Suppressor macrophage treated with lipopolysaccharide for 1 hour (primary cell): ENCODE data around the gene IQCK.
A peak's percentile ranks its signal among the peaks of the same experiment; 100 is the strongest.

Source experiments
- DNase-seq, 3 donors: peaks; one replicate each; pipeline ENCODE4 v3.0.0-alpha.2; 2020 to 2022

IQCK gene

DNA sequence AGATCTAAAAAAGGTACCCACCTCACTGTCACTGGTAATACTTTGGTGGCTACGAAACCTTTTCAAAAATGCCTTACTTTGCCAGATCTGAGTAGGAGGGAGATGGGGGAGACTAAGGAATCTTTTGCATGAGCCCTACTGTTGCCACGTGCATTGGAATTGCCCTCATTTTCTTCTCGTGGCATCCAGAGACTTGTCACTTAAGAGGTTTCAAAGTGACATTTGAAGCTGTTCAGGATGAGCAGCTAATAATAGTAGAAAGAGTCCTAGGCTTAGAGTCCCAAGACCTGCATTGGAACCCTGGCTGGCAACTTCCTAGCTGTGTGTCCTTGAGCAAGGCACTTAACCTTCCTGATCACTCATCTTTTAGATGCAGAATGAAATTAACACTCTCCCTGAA, 123.1 kb downstream of the IQCK start:
- DNase-seq: no peak

DNA sequence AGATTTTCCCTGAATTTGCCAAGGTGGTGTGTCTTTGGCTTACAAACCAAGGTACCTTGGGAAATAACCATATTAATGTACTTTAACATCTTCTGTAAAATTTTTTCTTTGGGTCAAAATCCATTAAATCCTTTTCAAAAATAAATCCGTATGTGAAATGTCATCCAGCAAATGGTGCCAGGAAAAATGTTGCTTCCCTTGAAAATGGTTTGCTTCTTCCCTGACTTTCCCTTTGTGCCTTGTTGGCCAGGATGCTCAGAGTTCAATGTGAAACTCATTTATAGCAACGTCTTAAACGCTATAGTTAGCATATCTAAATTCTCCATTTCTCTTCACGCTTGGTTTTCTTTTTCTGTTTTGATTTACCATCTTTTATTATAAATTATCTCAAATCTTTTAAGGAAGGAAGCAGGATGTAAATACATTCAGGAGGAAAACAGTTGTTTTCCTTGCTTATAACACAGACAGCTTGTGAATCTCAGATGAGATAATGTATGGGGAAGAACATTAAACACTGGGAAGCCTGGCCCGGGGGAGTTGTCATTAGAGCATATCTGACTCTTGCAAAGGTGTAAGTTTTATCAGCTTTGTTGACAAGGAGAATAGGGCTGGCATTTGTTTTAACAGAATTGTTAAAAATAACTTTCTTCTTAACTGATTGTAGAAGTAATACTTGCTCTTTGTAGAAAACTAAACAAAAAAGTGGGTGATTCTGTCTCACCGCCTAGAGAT, 124.5 kb downstream of the IQCK start:
- no peak for DNase-seq

DNA sequence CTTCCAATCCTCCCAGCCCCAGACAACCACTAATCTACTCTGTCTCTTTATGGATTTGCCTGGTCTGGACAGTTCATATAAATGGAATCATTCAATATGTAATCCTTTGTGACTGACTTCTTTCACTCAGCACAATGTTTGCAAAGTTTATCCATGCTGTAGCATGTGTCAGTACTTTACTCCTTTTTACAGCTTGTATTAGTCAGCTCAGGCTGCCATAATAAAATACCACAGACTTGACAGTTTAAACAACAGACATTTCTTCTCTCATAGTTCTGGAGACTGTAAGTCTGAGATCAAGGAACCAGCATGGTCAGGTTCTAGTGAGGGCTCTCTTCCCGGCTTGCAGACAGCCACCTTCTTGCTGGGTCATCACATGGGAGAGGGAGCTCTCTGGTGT, 125.3 kb downstream of the IQCK start:
- no peak for DNase-seq

DNA sequence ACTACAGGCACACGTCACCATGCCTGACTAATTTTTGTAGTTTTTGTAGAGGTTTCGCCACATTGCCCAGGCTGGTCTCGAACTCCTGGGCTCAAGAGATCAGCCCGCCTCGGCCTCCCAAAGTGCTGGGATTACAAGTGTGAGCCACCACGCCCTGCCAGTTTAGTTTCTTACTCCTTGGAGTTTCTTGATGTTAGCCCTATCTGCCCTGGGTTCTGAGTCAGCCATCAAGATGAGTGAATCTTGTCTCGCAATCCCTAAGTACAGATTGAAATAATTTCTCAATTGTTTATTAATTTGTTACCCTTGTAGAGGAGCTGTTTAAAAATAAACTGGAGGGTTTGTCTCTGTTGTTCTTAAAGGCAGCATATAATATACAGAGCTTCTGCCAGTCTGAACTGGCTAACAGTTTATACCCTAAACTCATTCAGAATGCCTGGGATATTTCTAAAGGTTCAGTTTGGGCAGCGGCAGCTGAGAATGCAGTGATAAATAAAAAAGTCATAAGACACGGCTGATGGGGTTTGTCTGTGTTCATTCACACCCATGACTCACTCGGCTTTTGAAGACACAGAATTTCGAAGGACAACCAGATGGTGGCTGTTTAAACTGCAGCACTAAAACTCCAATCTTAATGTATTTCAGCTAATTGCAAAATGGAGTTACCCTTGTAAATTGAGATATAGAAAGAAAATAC, 127.0 kb downstream of the IQCK start:
- no peak for DNase-seq

DNA sequence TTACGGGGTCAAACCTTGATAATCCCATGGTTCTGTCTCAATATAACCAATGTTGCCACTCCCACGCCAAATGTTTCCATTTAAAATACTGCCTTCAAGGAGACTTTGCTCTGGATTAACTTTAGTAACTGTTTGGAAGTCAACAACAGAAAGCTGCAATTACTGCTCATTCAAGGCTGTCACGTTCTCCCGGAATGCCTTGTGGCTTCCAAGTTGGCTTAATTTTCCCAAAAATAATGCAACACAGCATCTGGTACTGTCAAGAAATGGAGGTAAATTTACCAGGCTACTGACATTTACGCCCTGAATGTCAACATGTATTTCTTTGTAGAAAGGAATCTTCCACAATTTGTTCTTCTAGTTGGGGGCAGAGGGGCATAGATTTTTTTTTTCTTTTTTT, 128.4 kb downstream of the IQCK start:
- no peak for DNase-seq

DNA sequence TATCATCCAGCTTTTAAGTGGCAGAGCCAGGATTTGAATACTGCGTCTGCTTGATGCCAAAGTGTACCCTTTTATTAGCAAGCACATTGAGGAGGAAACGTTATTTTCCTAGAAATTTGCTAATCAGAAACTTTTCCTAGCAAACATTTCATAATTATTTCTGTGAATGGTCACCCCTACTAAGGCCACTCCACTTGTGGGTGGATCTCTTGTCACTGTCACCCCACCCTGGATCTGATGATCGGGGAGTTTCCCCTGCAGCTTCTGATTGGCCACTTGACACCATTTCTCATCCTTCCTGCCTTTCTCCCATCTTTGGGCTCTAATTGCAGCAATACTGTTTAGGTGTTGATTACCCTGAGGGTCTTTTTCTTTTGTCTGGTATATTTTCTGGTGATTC, 130.7 kb downstream of the IQCK start:
- DNase-seq: peak in 1 of 3 donors; percentile 10

DNA sequence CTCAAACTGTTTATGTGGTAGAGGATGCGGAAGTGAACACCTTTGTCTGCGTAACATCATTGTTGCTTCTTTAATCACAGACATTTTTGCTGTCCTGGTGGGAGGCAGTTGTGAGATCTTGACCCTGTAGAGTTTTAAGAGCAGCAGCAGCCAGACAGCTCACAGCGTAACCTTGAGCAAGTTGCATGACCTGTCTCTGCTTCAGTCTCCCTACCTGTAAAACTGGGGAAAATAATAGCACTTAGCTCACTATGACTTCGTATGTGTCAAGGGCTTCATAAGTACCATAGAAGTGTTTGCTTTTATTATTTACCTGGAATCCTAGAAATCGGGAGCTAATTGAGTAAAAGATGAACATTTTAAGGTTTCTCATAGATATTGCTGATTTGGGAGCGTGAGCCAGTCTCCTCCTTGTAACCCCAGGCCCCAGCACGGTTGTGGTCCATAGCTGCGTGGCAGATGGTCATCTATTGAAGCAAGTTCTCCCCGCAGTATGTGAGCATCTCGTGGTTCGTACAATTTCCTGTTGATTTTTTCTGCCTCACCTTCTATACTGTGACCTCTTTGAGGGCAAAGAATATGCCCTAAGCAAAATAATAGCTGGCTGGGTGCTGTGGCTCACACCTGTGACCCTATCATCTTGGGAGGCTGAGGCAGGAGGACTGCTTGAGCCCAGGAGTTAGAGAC, 132.2 kb downstream of the IQCK start:
- no peak for DNase-seq

DNA sequence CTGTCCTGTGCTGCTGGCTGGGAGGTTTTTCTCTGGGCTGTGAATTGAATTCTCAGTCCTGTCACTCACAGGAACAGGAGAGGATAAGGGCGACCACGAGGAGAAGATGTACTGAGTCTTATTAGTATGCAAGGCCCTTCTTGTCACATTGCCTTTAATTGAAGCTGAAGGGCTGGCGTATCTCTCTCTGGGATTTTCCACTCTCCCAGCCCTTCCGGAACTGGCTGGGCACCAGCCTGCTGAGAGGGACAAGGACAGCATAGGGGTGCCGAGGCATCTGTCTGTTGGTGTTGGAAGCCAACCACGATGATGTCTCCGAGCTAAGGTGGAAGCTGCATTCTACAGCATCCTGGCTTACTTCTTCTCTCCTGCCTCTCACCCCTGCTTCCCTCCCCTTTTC, 133.4 kb downstream of the IQCK start:
- DNase-seq: no peak

DNA sequence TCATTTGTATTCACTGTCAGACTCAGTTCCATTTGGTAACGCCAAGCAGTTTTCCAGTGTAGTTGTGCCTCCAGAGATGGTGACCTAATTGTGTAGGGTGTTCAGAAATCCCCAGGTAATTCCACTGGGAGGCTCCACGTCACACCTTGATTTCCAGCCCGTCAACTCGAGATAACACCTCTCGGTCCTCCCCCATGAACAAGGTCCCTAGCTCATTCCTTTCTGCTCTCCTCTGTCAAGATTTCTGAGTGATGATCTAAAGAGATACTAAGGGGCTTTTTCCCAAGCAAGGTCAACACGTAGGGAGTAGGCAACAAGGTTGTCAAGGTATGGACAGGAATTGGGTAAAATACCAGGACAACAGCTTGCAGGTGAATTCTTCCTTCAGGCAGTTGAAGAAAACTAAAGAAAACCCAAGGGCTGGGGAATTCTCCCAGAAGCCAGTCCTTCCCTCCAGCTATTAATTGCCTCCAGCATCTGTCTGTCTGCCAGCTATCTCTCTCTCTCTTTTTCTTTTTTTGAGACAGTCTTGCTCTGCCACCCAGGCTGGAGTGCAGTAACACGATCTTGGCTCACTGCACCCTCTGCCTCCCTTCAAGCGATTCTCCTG, 135.2 kb downstream of the IQCK start:
- DNase-seq: no peak

DNA sequence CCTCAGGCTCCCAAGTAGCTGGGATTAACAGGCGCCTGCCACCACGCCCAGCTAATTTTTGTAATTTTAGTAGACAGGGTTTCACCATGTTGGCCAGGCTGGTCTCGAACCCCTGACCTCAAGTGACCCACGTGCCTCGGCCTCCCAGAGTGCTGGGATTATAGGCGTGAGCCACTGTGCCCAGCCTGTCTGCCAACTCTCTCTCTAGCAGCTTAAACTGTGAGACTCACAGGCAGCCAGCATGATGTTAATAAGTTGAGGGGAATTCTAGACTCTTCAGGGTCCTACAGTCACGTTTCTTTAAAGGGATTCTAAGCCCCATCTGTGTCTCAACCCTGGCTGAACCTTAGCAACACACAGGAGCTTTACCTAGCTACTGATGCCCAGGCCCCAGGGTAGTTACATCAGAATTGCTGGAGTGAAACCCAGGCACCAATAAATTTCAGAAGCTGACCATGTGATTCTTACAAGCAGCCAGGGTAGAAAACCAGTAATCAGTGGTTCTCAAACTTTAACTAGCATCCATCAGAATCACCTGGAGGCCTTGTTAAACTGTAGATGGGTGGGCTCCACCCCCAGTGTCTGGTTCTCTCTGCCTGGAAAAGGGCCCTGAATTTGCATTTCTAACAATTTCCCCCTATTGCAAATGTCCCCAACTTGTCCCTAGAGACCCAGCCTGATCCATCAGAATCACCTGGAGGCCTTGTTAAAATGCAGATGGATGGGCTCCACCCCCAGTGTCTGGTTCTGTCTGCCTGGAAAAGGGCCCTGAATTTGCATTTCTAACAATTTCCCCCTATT, 135.9 kb downstream of the IQCK start:
- DNase-seq: no peak

DNA sequence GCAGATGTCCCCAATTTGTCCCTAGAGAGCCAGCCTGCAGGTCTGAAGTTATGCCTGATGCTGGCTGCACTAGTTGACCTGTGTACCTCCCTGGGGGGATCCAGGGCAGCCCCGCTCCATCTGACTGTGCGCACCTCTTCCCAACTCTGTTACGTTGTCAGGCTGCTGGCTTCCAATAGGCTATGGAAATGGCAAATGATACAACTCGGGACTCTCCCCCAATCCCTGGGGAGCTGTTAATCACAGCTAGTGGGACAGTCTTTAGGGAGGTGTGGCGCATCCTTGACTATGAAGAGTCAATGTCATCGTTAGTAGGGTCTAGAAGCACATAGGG, 136.4 kb downstream of the IQCK start:
- DNase-seq: no peak

DNA sequence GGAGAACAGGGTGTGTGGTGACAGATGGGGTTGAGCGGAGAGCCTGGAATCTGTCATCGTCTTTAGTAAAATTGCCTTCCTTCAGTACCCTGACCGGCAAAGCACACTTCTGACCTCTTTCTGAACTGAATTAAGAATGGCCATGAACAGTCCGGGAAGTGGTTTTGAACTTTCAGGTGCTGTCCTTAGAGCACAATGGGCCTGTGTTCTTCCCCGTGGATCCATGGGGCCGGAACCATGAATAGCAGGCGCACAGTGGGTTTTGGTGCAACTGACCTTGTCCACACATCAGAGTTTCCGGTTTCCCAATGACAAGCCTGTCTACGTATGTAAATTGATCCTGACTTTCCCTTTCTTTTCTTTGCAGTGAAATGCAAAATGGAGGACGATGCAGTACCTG, 138.0 kb downstream of the IQCK start:
- no peak for DNase-seq

DNA sequence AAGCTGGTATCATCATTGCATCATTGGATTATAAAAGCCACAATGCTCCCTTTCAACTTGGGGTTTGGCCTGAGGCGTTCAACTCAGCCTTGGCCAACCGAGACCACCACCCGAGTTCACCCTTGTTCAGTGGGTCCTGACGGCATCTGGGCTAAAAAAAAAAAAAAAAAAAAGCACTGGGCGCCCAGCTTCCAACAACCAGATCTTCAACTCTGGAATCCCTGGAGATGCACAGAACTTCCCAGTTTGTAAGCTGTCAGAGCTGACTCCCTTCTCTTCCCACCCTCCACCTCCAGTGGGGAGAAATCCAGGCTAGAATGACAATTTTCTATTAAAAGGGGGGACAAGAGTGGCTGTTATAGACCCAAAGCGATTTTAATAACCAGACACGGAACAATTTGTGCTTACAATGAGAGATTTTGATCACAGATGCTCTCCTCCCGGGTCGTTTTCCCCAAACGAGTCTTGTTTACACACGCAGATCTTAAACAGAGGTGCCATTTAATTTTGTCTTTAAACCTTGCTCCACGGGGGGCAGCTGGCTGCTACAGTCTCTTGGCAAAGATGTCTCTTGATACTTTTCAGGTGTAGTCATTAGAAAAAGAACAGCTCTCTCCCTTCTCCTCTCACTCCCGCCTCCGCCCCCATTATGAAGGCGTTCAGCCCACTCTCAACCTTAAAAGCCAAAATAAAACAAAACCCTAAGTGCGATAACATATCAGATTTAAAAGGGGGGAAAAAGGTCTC, 139.7 kb downstream of the IQCK start:
- no peak for DNase-seq

DNA sequence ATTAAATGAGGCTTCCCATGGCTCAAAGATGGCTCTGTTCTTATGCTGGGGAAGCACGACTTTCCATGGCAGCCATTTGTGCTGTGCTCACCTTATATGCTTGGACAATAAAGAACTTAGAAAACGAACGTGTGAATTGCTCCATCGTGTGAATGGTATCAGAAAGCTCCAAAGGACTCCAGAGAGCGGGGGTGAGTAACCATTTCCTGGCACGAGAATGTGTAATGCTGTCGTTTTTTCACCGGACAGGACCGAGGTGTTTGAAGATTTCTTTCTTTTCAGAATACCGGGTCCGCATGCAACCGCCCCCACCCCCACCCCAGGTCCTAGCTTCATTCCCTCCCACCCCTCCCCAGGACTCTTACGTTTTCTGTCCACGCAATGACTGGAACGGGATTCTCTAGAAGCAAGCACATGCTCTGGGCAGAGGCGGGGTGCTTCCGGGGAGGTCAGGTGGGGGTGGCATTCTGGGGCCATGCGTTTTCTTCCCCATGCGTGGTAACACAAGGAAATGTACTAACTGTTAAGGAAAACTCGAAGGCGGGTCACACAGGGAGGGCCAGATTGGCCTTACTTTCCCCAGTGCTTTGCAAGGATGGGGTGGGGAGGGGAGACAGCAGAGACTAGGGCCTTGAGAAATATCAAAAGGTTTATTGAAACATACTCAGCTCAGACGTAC, 140.4 kb downstream of the IQCK start:
- DNase-seq: no peak

DNA sequence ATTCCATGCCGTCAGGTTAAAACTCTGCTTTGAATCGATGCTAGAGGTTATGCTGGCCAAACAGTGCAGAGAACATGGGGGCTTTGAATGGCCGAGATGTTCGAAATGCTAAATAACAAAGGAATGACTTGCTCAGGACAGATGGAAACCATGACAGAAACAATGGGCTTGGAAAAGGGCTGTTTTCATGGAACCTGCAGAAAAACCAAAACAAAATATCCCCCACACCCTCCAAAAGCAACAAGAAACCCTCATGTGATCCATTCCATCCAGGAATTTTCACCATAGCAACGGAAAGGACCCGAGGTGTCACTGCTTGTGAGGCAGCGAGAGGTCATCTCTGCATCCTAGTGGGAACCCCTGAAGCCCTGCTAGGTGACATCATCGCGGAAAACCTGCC, 141.1 kb downstream of the IQCK start:
- DNase-seq: no peak

DNA sequence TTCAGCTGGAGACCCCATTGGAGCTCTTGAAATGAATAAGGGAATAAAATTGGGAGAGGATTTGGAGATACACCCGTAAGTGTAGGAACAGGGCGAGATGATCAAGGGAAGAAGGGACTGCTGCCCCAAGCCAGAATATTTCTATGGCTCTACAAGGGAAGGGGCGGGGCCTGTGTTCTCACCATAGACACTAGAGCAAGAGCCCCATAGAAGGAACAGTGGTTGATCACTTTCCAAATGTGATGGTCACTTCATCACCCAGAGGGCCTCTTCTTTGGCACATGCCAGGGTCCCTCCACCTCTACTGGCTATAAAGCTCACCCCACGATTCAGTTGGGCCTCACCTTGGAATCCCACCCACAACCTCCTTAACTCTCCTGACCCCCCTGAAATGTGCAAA, 141.5 kb downstream of the IQCK start:
- no peak for DNase-seq

DNA sequence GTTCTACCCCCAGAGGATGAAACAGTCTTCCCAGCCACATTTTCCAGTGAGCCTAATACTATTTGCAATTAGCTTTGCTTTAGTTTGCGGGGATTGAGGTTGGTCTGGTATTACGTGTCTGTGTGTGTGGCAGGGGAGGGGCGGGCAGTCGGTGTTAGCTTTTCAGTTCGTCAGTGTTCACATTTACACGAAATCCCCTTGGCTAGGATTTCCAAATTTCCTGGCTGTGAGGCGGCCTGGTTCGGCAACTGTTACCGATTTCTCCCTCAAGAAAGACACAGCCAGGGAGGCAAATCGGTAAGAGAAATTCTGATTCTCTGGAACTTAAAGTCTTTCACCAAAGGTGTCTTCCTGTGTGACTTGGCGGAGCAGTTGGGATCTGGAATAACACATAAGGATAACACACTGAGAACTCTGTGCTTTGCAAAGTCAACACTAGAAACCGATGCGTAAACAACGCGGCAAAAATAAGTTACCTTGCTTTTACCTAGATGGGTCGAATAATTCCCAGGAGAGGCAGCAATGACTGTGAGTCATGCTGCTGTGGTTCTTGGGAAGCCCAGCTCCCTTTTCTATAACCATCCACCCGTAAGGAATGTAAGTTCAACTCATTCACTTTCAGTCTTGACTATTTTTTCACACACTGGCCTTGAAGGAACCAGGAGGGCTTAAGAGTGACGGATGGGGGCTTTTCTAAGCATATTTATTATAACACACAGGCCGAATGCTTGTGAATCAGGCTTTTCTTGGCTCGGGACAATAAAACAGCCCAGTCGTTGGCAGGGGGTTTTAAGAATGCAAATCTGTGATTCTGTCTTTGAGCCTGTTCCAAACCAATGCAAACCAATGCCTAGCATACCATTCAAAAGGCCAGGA, 142.3 kb downstream of the IQCK start:
- DNase-seq: no peak

DNA sequence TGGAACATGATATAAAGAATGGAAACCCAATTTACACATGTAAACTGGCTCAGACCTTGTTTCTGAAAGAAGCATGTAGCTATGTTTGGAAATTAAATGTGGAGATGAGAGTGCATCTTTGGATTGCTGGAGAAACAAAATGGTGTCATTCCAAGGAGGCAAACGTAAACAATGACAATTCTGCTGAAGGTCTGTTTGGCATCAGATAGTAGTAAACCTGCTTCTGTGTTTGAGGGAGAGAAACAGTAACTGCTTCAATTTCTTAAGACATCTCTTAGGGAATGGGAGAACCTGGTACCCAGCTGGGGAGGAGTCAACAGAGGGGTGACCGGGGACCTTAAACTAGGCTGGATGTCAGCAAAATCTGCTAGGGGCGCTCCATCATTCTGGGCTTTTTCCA, 143.1 kb downstream of the IQCK start:
- DNase-seq: no peak

DNA sequence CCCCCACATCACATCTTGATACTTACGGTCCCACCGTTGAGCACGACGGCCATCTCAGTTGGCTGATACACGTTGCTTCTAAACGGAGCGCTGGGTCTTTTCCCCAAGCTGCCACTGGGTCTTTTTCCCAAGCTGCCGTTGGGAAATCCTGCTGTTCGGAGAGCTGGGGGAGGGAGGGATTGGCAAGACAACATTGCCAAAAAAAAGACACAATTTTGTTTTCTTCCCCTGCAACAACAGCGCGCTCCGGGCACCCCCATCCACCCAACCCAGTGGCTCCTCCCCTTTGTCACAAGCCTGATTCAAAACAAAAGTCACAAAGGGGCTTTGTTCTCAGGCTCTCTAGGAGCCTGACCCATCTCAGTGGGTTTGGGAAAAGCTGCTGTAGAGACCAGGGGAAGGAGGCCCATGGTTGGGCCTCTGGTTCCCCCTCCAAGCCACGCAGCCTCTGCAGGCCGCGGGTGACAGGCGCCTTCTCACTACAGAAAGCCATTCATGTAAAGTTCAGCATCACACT, 143.8 kb downstream of the IQCK start:
- no peak for DNase-seq

DNA sequence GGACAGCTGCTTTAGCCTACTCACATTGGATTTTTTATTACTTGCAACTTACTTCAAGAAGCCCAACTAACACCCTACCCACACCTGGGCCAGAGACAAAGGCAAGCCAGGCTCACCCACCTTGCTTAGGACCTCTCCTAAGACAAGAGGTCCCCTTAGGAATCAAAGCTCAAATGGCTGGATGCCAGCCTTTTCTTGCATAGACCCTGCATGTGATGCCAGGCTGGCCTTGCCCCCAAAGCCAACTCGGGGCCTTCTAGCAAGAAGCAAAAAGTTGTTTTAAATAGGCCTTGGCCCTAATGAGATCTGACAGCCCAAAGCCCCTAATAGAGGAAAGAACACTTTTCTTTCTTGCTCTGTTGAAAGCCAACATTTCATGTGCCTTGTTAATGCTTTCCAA, 145.9 kb downstream of the IQCK start:
- DNase-seq: no peak
